ENCODE measurements around the gene PIM1.

PIM1 gene

DNA sequence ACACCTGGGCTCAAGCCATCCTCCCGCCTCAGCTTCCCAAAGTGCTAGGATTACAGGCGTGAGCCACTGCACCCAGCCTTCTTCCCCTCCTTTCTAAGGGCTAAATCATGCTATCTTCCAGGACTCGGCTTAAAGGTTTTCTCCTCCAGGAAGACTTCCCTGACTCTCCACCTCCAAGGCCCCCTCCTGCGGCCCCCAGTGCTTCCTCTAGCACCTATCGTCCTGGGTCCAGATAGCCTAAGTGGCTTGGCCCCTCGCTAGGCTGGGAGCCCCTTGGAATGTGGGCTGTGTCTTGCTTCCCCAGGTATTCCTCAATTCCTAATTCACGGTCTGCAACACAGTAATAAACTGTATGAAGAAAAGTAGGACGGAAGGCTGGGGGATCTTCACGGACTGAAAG, 36.7 kb downstream of the PIM1 start:
- TF ChIP-seq, protein P1, sequence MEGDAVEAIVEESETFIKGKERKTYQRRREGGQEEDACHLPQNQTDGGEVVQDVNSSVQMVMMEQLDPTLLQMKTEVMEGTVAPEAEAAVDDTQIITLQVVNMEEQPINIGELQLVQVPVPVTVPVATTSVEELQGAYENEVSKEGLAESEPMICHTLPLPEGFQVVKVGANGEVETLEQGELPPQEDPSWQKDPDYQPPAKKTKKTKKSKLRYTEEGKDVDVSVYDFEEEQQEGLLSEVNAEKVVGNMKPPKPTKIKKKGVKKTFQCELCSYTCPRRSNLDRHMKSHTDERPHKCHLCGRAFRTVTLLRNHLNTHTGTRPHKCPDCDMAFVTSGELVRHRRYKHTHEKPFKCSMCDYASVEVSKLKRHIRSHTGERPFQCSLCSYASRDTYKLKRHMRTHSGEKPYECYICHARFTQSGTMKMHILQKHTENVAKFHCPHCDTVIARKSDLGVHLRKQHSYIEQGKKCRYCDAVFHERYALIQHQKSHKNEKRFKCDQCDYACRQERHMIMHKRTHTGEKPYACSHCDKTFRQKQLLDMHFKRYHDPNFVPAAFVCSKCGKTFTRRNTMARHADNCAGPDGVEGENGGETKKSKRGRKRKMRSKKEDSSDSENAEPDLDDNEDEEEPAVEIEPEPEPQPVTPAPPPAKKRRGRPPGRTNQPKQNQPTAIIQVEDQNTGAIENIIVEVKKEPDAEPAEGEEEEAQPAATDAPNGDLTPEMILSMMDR (IDR thresholded peaks at IDR 0.05; ENCODE audit: low read depth, low read length, missing control alignments) = no peak
- DNase-seq (ENCODE audit: extremely low read depth, low read depth) = no peak
- H3K4me3 ChIP-seq (replicated peaks; ENCODE audit: low read depth, low read length) = no peak overlapping the region

DNA sequence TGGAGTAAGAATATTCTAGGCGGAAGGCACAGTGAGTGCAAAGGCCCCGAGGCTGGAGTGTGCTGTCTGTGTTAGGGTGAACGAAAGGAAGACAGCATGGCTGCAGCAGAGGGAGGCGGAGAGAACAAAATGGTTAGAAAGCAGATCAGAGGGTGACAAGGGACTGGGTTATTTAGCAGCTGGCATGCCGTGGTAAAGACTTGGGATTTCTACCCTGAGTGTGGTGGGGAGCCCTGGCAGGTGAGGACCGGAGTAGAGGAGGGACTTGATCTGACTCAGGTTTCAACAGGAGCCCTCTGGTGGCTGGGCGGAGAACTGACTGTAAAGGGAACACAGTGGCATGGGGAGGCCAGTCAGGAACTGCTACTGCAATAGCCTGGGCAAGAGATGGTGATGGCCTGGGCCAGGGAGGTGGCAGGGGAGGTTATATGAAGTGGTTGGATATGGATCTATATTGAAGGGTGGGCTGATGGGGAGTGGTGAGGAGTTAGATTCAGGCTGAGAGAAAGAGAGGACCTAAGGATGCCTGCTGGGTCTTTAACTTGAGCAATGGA, 38.0 kb downstream of the PIM1 start:
- DNase-seq (ENCODE audit: extremely low read depth, low read depth) = peak; percentile 45
- H3K4me3 ChIP-seq (replicated peaks; ENCODE audit: low read depth, low read length) = no peak overlapping the region
- TF ChIP-seq, protein P1 (IDR thresholded peaks at IDR 0.05; ENCODE audit: low read depth, low read length, missing control alignments) = peak; percentile 87

DNA sequence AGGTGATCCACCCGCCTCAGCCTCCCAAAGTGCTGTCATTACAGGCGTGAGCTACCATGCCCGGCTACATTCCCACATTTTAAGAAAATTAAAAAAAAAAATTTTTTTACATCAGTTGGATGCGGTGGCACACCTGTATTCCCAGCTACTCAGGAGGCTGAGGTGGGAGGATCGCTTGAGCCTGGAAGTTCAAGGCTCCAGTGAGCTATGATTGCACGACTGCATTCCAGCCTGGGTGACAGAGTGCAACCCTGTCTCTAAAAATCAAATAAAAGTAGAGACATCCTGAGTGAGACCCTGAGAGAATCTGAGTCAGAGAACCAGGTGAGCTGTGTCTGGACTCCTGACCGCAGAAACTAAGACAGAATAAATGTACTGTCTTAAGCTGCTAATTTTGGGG, 38.8 kb downstream of the PIM1 start:
- H3K4me3 ChIP-seq (replicated peaks; ENCODE audit: low read depth, low read length) = no peak overlapping the region
- TF ChIP-seq, protein P1 (IDR thresholded peaks at IDR 0.05; ENCODE audit: low read depth, low read length, missing control alignments) = no peak
- DNase-seq (ENCODE audit: extremely low read depth, low read depth) = no peak

DNA sequence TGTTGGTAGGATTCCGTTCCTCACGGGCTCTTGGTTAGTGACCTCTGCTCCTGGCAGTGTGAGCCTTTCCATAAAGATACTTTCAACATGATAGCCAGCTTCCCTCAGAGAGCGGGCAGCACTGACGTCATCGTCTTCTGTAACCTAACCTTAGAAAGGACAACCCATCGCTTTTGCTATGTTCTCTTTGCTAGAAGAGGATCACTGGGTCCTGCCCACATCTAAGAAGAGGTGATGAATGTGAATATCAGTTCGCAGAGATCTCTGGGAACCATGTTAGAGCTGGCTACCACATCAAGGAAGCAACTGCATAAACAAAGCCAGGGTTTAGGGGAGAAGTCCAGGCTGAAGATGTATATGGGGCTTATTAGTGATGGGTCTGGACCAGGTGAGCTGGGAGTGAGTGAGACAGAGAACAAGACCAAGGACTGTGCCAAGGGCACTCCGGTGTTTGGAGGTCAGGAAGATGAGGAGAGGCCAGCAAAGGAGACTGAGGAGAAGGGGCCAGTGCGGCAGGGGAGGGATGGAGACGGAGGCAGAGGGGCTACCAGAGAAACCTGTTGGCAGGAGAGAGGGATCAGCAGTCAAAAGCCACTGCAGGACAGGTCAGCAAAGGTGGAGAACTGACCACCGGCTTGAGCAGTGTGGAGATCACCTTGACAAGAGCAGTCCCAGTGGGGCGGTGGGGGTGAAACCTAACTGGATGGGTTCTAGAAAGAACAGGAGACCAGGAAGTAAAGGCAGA, 39.7 kb downstream of the PIM1 start:
- no peak overlapping the region for H3K4me3 ChIP-seq (replicated peaks; ENCODE audit: low read depth, low read length)
- TF ChIP-seq, protein P1 (IDR thresholded peaks at IDR 0.05; ENCODE audit: low read depth, low read length, missing control alignments) = no peak
- no peak for DNase-seq (ENCODE audit: extremely low read depth, low read depth)

DNA sequence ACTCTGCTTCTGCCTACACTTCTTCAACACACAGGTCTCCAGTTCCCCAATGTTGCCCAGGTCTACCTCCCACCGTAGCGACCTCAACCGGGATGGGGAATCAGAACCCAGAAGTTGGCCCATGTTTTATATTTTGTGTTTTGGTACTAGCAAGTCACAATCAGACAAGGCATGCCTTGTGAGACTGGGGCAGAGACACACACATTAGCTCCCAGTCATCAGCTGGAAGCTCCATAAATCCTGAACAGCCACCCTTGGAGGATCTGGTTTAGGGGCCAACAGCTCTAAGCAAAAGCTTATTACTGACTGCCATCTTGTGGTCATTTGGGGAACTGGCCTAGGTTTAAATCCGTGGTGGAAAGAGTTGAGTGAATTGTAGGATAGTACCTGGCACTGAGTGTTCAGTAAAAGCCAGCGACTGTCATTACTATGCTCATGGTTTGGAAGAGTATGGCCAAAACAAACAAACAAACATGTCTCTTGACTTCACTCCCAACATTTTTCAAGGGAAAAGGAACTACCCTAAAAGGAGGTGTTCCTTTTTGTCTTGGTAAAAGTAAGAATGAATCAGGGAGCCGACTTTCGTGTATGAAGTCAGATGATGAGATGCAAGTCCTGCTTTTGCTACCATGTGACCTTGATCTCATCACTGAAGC, 40.5 kb downstream of the PIM1 start:
- no peak overlapping the region for H3K4me3 ChIP-seq (replicated peaks; ENCODE audit: low read depth, low read length)
- peak; percentile 74 for DNase-seq (ENCODE audit: extremely low read depth, low read depth)
- TF ChIP-seq, protein P1 (IDR thresholded peaks at IDR 0.05; ENCODE audit: low read depth, low read length, missing control alignments) = peak; percentile 93

DNA sequence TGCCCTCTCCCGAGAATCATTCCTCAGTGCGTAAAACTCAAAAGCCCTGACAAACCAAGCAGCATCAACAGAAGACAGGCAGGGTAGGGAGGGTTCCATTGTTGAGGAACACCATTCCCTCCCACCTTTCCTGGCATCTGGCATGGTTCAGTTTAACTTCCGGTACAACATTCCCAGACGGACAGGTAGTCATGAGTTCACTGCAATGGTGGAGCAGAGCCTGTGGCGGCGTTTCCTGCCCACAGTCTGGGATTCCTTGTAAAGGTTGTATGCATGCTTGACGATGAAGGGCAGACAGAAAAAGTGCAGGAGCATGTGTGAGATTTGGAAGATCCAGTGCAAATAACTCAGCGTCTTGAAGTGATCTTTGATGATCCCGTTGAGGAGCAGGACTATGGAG, 42.3 kb downstream of the PIM1 start:
- TF ChIP-seq, protein P1 (IDR thresholded peaks at IDR 0.05; ENCODE audit: low read depth, low read length, missing control alignments) = no peak
- H3K4me3 ChIP-seq (replicated peaks; ENCODE audit: low read depth, low read length) = no peak overlapping the region
- DNase-seq (ENCODE audit: extremely low read depth, low read depth) = no peak

Measured in HFF-Myc (cell line).